ENCODE measurements around the gene EFCAB7. TPM values are rescaled to one million over a fixed set of nuclear protein-coding genes. Genes with fewer than 3 reads are reported as not detected.

The EFCAB7 gene
- total RNA-seq, 2 experiments from 2014 or later, result 9.6 to 9.7 TPM

GRCh38 chr1:63620671-63621070, 97.3 kb downstream of the EFCAB7 start:
- CTCF ChIA-PET, result interaction anchor here (0.6 kb wide), 1 partner anchor 627 kb away, joined by 3 read pairs; no protein-coding TSS in a partner anchor
- DNase-seq, result no peak
- Mint-ChIP-seq H3K9me3 (no peaks in the 10 kb centered on the region), H3K27ac (no peak overlapping the region), H3K4me3 (no peak overlapping the region), H3K4me1 (peaks cover 4% of the 10 kb centered on the region), H3K36me3 (ENCODE audit: low read depth) (no peaks in the 10 kb centered on the region), H3K27me3 (no peaks in the 10 kb centered on the region)
- POLR2A ChIA-PET, result no interaction called here

- POLR2A ChIA-PET, result no interaction called here
- peaks cover 8% of the 10 kb centered on the region for H3K4me1 Mint-ChIP-seq
- CTCF ChIA-PET, result interaction anchor here (0.6 kb wide), 1 partner anchor 627 kb away, joined by 3 read pairs; no protein-coding TSS in a partner anchor
- H3K9me3 Mint-ChIP-seq, result no peaks in the 10 kb centered on the region
- no peak overlapping the region for H3K4me3 Mint-ChIP-seq
- no peaks in the 10 kb centered on the region for H3K36me3 Mint-ChIP-seq (ENCODE audit: low read depth)
- H3K27ac Mint-ChIP-seq, result no peak overlapping the region
- no peaks in the 10 kb centered on the region for H3K27me3 Mint-ChIP-seq
- DNase-seq, result no peak
These were observed 97.8 kb downstream of the EFCAB7 start for GRCh38 chr1:63621075-63621474.

GRCh38 chr1:63621698-63622097, 98.4 kb downstream of the EFCAB7 start:
- ChIA-PET POLR2A (no interaction called here), CTCF (no interaction called here)
- peaks cover 12% of the 10 kb centered on the region for H3K4me1 Mint-ChIP-seq
- H3K36me3 Mint-ChIP-seq (ENCODE audit: low read depth), result no peaks in the 10 kb centered on the region
- H3K4me3 Mint-ChIP-seq, result no peak overlapping the region
- no peak overlapping the region for H3K27ac Mint-ChIP-seq
- H3K27me3 Mint-ChIP-seq, result no peaks in the 10 kb centered on the region
- DNase-seq, result no peak
- no peaks in the 10 kb centered on the region for H3K9me3 Mint-ChIP-seq

Other genes starting within 250 kb of the EFCAB7 start
- gene FOXD3, start 201.0 kb upstream of the EFCAB7 start, total RNA-seq, result not detected
- 10 to 100 TPM; 26.9 to 28.9 TPM for gene ALG6, start 155.9 kb upstream of the EFCAB7 start, total RNA-seq
- gene ITGB3BP, start 300 bp upstream of the EFCAB7 start, total RNA-seq, result 10 to 100 TPM; 58.7 to 70.3 TPM
- gene PGM1, start 69.9 kb downstream of the EFCAB7 start, total RNA-seq, result 10 to 100 TPM; 37.0 to 38.7 TPM